Activated naive CD8-positive, alpha-beta T cell (primary cell): ENCODE data around the gene KCNMB1.

Experiments
- H3K27ac Mint-ChIP-seq: one replicate; pipeline ENCODE4 v1.8.0; 2021; ENCODE audit warnings: mixed read lengths
- H3K27me3 Mint-ChIP-seq: one replicate; pipeline ENCODE4 v1.8.0; 2021; ENCODE audit warnings: mixed read lengths
- H3K36me3 Mint-ChIP-seq: one replicate; pipeline ENCODE4 v1.8.0; 2021; ENCODE audit warnings: mixed read lengths
- H3K4me1 Mint-ChIP-seq: one replicate; pipeline ENCODE4 v1.8.0; 2021; ENCODE audit warnings: low read depth, mixed read lengths
- H3K4me3 Mint-ChIP-seq: one replicate; pipeline ENCODE4 v1.8.0; 2021; ENCODE audit warnings: mild to moderate bottlenecking, mixed read lengths
- H3K9me3 Mint-ChIP-seq: one replicate; pipeline ENCODE4 v1.8.0; 2021; ENCODE audit warnings: low read depth, mixed read lengths

KCNMB1 gene, protein sequence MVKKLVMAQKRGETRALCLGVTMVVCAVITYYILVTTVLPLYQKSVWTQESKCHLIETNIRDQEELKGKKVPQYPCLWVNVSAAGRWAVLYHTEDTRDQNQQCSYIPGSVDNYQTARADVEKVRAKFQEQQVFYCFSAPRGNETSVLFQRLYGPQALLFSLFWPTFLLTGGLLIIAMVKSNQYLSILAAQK

GRCh38 chr5:170388818-170389549 lies at the start of gene KCNMB1:
Gene KCNMB1, minus strand, starts transcription at chr5:170389367. Its CDS starts 3,920 bp downstream, at chr5:170385447.
- Mint-ChIP-seq H3K27me3 (peaks cover 2% of the 10 kb centered on the region), H3K4me1 (peaks cover 14% of the 10 kb centered on the region), H3K36me3 (no peaks in the 10 kb centered on the region), H3K4me3 (no peak within 1 kb of the TSS), H3K9me3 (no peaks in the 10 kb centered on the region), H3K27ac (no peak within 1 kb of the TSS)

- H3K9me3 Mint-ChIP-seq: no peaks in the 10 kb centered on the region
- no peaks in the 10 kb centered on the region for H3K27me3 Mint-ChIP-seq
- no peaks in the 10 kb centered on the region for H3K4me1 Mint-ChIP-seq
- no peaks in the 10 kb centered on the region for H3K36me3 Mint-ChIP-seq
- no peak overlapping the region for H3K27ac Mint-ChIP-seq
- no peak overlapping the region for H3K4me3 Mint-ChIP-seq
These were observed 49.4 kb upstream of the KCNMB1 start for GRCh38 chr5:170438581-170438980.

DNA sequence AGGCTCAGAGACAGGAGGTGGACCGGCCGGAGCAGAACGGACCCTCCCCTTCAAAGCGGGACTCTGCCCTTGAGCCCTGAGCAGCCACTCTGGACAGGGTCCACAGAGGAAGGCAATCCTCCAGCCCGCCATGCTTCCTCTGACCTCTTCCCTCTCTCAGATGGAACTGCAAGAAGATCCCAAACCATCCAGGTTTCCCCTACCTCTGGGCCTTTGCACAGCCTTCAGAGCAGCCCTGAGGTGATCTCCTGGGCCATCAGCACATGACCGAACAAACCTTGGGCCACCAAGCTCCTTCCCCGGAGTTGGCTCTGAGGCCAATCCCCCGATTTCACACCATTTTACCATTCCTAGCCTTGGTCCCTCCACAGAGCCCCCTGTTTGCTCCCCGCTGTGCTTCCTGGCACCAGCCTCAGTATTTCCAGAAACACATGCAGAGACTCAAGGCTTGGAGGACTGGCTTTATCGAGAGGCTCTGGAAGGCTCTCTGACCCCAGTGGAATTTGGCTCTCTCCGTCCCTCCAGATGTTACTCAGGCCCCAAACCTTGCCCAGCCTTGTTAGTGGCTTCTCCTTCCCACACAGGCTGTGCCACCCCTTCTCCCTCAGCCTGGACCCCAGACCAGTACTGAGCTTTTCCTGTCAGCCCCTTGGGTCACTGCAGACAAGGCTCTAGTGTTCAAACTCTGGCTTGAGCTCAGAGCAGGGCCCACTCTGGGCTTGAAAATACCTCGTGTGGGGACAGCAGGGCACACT lies 48.6 kb upstream of the KCNMB1 start:
- Mint-ChIP-seq H3K9me3 (no peaks in the 10 kb centered on the region), H3K4me3 (no peak overlapping the region), H3K27me3 (no peaks in the 10 kb centered on the region), H3K27ac (no peak overlapping the region), H3K4me1 (no peaks in the 10 kb centered on the region), H3K36me3 (no peaks in the 10 kb centered on the region)

DNA sequence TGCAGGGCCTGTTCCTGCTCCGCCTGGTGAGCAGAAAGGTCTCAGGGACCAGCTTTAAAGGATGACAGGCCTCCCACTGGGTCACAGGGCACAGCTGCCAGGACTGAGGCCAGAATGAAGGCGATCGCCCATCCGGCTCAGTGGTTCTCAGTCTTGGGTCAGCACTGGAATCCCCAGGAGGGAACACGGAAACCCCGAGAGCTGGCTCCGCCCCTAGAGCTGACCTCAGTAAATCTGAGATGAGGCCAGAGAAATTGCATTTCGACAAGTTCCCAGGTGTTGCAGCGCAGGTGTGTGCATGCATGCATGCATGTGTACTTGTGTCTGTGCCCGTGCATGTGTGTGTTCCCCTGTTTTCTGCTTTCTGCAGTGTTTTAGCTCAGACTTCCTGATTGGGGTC lies 47.2 kb upstream of the KCNMB1 start:
- Mint-ChIP-seq H3K27me3 (no peaks in the 10 kb centered on the region), H3K36me3 (no peaks in the 10 kb centered on the region), H3K4me3 (no peak overlapping the region), H3K9me3 (no peaks in the 10 kb centered on the region), H3K4me1 (no peaks in the 10 kb centered on the region), H3K27ac (no peak overlapping the region)

GRCh38 chr5:170434966-170435605 lies 45.9 kb upstream of the KCNMB1 start:
- H3K4me3 Mint-ChIP-seq: no peak overlapping the region
- no peaks in the 10 kb centered on the region for H3K4me1 Mint-ChIP-seq
- no peaks in the 10 kb centered on the region for H3K27me3 Mint-ChIP-seq
- H3K9me3 Mint-ChIP-seq: no peaks in the 10 kb centered on the region
- H3K27ac Mint-ChIP-seq: no peak overlapping the region
- H3K36me3 Mint-ChIP-seq: no peaks in the 10 kb centered on the region

GRCh38 chr5:170432669-170433068 lies 43.5 kb upstream of the KCNMB1 start:
- Mint-ChIP-seq H3K27ac (no peak overlapping the region), H3K4me3 (no peak overlapping the region), H3K36me3 (no peaks in the 10 kb centered on the region), H3K27me3 (no peaks in the 10 kb centered on the region), H3K4me1 (no peaks in the 10 kb centered on the region), H3K9me3 (no peaks in the 10 kb centered on the region)

DNA sequence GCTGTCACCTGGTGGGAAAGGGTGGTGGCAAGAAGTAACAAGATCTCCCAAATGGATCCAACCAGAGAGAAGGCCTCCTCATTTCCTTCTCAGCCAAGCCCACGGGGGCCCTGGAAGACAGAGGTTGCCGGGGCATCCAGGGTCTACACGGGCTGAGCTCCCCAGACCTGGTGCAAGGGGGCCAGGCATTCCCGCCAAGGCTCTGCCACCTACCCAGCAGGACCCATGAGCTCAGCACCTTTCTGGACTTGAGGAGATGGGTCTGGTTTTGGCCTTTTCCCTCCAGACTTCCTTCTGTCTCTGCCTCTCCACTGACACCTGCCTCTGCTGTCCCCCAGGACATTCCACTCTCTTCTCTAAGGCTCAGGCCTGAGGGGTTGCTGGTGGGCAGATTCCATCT lies 42.4 kb upstream of the KCNMB1 start:
- Mint-ChIP-seq H3K9me3 (no peaks in the 10 kb centered on the region), H3K36me3 (no peaks in the 10 kb centered on the region), H3K27me3 (no peaks in the 10 kb centered on the region), H3K27ac (no peak overlapping the region), H3K4me1 (no peaks in the 10 kb centered on the region), H3K4me3 (no peak overlapping the region)

GRCh38 chr5:170430866-170431437 lies 41.8 kb upstream of the KCNMB1 start:
- H3K4me1 Mint-ChIP-seq: no peaks in the 10 kb centered on the region
- no peak overlapping the region for H3K27ac Mint-ChIP-seq
- no peaks in the 10 kb centered on the region for H3K9me3 Mint-ChIP-seq
- no peaks in the 10 kb centered on the region for H3K27me3 Mint-ChIP-seq
- H3K4me3 Mint-ChIP-seq: no peak overlapping the region
- H3K36me3 Mint-ChIP-seq: no peaks in the 10 kb centered on the region

DNA sequence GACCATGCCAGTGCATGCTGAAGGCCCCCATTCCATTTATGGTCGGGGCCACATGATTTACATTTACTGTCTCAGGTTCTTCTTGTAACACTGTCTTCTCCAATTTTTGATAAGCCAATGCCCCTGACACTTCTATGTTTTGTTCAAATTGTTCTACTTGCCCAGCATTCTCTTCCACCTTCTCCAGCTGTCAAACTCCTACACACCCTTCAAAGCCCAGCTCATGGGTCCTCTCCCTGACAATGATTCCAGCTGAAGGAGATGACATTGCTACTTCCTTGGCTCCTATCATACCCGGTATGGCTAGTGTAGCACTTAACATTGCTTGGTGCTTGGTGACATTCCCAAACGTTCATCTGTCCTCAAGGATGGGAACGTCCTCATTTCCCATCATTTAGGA lies 41.1 kb upstream of the KCNMB1 start:
- Mint-ChIP-seq H3K4me1 (no peaks in the 10 kb centered on the region), H3K36me3 (no peaks in the 10 kb centered on the region), H3K27ac (no peak overlapping the region), H3K27me3 (no peaks in the 10 kb centered on the region), H3K4me3 (no peak overlapping the region), H3K9me3 (no peaks in the 10 kb centered on the region)

DNA sequence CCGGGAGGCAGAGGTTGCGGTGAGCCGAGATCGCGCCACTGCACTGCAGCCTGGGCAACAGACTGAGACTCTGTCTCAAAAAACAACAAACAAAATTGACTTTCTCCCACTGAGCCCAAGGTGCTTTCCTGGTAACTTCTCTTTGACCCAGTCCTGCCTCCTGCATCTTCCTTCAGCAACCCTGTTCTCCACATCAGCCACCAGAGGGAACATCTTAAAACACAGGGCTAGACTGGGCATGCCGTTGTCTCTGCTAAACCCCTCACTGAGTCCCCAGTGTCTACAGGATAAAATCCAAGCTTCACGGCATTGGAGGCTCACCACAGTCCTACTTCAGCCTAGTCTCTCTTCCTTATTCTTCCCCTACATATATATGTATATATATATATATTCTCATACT lies 39.8 kb upstream of the KCNMB1 start:
- Mint-ChIP-seq H3K36me3 (no peaks in the 10 kb centered on the region), H3K27me3 (no peaks in the 10 kb centered on the region), H3K4me1 (no peaks in the 10 kb centered on the region), H3K27ac (no peak overlapping the region), H3K9me3 (no peaks in the 10 kb centered on the region), H3K4me3 (no peak overlapping the region)

DNA sequence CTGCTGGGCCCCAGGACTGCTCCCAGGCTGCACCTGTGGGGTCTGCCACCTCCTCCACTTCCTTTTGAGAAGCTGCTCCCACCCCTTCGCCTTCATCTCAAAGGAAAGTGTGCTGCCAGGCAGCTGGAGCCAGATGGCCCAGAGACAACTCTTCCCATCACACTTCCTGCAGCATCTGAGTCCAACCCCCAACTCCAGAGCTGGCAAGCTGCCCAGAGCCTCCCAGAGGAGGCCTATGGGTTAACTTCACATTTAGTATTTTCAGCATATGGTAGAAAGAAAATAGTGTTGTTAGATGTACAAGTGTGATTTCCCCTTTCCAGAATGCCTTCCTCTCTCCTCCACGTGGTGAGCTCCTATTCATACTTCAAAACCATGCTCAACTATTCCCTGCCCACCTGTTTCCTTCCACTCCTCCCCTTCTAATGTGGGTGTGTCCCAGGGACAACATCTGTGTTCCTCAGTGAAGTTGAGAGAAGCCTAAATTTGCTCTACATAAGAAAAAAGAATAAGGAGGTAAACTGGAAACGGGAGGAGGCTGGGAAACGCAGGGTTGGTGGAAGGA lies 38.6 kb upstream of the KCNMB1 start:
- Mint-ChIP-seq H3K36me3 (no peaks in the 10 kb centered on the region), H3K27ac (no peak overlapping the region), H3K27me3 (no peaks in the 10 kb centered on the region), H3K4me1 (no peaks in the 10 kb centered on the region), H3K4me3 (no peak overlapping the region), H3K9me3 (no peaks in the 10 kb centered on the region)

GRCh38 chr5:170426786-170427185 lies 37.6 kb upstream of the KCNMB1 start:
- Mint-ChIP-seq H3K36me3 (no peaks in the 10 kb centered on the region), H3K27ac (no peak overlapping the region), H3K4me3 (no peak overlapping the region), H3K9me3 (no peaks in the 10 kb centered on the region), H3K27me3 (no peaks in the 10 kb centered on the region), H3K4me1 (no peaks in the 10 kb centered on the region)

GRCh38 chr5:170426149-170426767 lies 37.1 kb upstream of the KCNMB1 start:
- Mint-ChIP-seq H3K27me3 (no peaks in the 10 kb centered on the region), H3K27ac (no peak overlapping the region), H3K36me3 (no peaks in the 10 kb centered on the region), H3K9me3 (no peaks in the 10 kb centered on the region), H3K4me1 (no peaks in the 10 kb centered on the region), H3K4me3 (no peak overlapping the region)

- H3K27ac Mint-ChIP-seq: no peak overlapping the region
- H3K36me3 Mint-ChIP-seq: no peaks in the 10 kb centered on the region
- H3K9me3 Mint-ChIP-seq: no peaks in the 10 kb centered on the region
- peaks cover 1% of the 10 kb centered on the region for H3K4me1 Mint-ChIP-seq
- no peak overlapping the region for H3K4me3 Mint-ChIP-seq
- no peaks in the 10 kb centered on the region for H3K27me3 Mint-ChIP-seq
These were observed 36.6 kb upstream of the KCNMB1 start for GRCh38 chr5:170425731-170426130.
